NCI-H524 treated with DMSO at 0.1 percent for 48 hours (cell line): ENCODE results near the gene PEMT.
"Not testable (repeated sequence)": the region's sequence is repeated elsewhere in the genome, so short reads cannot be mapped to it uniquely, and the experiment has no call there.

Experiments used
- DNase-seq: peaks from one replicate; lab custom pipeline; 2025; lab: John Stamatoyannopoulos, UW

PEMT gene

GRCh38 chr17:17591355-17592298 lies at the start of gene PEMT:
Gene PEMT (minus strand): TSS chr17:17591708. CDS start chr17:17591626, 82 bp downstream.
- peak; percentile 93 for DNase-seq

DNA sequence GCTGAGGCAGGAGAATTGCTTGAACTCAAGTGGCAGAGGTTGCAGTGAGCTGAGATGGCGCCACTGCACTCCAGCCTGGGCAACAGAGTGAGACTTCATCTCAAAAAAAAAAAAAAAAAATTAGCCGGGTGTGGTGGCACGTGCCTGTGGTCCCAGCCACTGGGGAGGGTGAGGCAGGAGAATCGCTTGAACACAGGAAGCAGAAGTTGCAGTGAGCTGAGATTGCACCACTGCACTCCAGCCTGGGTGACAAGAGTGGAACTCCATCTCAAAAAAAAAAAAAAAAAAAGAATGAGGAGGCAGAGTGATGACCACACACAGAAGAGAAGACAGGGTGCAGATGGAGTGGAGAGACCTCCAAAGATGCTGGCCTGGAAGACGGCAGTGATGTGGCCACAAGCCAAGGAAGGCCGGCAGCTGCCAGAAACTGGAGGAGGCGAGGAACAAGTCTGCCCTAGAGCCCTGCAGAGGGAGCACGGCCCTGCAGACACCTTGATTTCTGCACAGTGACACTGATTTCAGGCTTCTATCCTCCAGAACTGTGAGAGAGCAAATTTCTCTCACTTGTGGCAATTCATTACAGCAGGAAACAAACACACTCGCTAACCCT lies 48.3 kb upstream of the PEMT start:
- not testable (repeated sequence) for DNase-seq

GRCh38 chr17:17638467-17638866 lies 47.0 kb upstream of the PEMT start:
- DNase-seq: no peak

DNA sequence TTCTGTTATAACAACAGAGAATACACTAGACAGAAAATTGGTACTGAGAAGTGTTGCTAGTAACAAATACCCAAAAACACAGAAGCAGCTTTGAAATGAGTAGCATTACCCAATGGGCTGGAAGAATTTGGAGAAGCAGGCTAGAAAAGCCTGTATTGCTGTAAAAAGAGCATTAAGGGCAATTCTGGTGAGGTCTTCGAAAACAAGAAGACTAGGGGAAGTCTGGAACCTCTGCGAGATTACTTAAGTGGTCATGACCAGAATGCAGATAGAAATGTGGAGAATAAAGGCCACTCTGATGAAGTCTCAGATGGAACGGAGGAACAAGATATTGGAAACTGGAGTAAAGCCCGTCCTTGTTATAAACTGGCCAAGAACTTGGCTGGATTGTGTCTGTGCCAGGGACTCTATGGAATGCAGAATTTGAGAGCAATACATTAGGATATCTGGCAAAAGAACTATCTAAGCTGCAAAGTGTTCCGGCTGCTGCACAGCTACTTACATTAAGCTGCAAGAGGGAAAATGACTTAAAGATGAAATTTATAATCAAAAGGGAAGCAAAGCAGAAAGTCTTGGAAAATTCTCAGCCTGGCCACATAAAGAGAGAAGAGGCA lies 44.9 kb upstream of the PEMT start:
- DNase-seq: no peak

GRCh38 chr17:17635537-17636271 lies 44.2 kb upstream of the PEMT start:
- DNase-seq: not testable (repeated sequence)

GRCh38 chr17:17635126-17635525 lies 43.6 kb upstream of the PEMT start:
- DNase-seq: no peak

- DNase-seq: no peak
Observed at GRCh38 chr17:17633310-17633709, 41.8 kb upstream of the PEMT start.

DNA sequence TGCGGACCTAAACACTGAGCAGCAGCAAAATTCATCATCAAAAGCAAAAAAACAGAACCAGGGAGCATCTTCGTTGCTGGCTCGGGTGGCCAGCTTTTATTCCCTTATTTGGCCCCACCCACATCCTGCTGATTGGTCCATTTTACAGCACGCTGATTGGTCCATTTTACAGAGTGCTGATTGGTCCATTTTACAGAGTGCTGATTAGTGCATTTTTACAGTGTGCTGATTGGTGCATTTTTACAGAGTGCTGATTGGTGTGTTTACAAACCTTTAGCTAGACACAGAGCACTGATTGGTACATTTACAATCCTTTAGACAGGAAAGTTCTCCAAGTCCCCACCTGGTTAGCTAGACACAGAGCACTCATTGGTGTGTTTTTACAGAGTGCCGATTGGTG lies 41.2 kb upstream of the PEMT start:
- DNase-seq: not testable (repeated sequence)

DNA sequence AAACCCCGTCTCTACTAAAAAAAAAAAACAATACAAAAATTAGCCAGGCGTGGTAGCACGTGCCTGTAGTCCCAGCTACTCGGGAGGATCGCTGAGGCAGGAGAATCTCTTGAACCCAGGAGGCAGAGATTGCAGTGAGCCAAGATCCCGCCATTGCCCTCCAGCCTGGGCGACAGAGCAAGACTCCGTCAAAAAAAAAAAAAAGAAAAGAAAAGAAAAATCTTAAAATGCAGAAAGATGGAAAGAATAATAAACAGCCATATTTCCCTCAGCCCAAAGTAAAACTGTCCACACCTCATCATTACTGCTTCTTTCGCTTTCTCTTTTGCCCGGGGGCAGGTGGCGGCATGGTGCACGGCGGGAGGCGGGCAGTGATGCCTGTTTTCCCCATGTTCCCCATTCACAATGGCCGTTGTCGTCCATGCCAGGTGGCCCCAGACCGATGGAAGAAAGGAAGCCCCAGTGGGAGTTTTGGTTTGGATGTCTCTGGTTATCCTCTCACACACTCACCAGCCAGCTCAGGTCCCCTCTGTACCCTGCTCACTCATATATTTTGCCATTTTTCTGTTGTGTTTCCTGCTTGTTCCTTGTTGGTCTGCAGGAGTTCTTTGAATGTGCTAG lies 37.0 kb upstream of the PEMT start:
- no peak for DNase-seq

- no peak for DNase-seq
Observed at GRCh38 chr17:17626840-17627239, 35.3 kb upstream of the PEMT start.

DNA sequence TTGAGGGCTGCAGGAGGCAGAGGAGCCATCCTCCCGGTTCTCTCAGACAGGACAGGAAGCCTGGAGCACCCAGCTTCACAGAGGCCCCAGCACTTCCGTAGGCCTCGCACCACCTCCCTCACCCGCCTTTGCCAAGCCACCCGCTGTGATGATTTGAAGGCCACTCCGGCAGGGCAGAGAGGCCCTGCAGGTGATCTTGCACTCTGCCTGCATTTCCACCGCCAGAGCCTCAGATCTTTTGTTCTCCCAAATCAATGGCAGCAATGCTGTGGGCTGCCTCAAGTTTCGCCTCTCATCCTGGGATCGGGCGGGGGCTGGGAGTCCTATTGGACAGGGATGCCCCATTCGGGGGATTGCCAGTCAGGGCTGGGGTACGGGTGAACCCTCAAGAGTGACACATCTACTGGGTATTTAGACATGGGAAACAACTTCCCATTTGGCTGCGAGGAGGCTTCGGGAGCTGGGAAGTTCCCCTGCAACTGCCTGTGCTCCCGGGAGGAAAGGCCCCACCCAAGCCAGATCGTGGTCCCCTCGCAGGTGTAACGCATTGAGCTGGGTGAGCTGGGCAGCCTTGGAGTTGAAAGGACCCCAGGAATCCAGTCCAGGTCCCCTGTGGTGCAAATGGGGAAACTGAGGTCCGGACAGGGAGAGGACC lies 34.8 kb upstream of the PEMT start:
- no peak for DNase-seq

DNA sequence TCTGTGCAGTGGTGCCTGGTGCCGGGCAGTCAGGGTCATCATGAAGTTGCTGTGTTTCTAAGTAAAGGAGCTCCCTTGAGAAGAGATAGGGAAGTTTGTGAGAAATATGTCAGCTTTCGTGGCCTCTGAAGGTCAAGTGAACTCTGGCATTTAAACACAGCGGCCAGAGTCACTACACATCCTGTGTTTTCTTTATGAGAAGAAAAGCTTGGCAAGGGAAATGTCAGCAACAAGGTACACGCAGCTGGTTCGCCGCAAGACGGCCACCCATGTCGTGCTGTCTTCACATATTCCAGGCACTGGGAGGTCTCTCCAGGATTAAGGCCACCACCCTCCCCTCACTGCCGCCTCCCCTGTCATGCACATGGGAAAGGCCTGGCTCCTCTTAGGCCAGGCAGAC lies 33.2 kb upstream of the PEMT start:
- no peak for DNase-seq

- no peak for DNase-seq
Observed at GRCh38 chr17:17623904-17624303, 32.4 kb upstream of the PEMT start.

- DNase-seq: no peak
Observed at GRCh38 chr17:17621254-17621653, 29.7 kb upstream of the PEMT start.

GRCh38 chr17:17613708-17614114 lies 22.2 kb upstream of the PEMT start:
- peak; percentile 44 for DNase-seq

DNA sequence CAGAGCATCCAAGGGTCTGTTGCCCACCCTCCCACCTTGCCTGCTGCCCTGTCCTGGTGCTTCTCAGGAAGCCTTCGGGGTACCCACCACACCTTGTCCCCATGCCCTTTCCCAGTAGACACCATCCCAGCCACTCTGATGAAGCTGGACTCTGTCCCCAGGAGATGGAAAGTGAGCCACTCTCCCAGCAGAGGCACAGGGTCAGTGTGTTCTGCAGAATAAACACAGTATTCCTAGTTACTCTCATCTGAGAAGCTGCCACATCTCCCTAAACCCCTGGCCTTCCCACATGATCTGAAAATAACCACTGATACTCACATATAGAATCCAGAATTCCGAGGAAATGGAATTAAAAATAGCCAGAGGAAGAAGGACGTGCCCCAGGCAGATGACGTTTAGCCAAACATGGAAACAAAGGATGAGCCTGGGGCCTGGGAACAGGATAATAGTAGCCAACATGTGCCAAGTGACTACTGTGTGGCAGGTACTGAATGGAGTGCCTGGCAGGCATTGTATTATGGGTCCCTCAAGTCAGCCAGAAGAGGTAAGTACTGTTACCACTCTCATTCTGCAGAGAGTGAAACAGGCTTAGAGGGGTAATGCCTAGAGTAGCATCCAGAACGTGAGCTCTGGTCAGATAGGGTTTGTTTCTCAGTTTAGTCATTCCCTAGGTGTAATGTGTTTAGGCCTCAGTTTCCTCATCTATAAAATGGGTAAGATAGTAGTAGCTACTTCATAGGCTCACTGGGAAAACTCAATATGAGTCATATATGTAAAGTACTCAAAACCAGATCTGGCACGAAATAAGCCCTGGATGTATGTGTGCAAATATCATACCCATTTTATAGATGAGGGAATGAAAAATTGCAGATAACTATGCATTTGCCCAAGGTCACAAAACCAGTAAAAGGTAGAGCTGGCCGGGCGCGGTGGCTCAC lies 20.8 kb upstream of the PEMT start:
- DNase-seq: no peak

DNA sequence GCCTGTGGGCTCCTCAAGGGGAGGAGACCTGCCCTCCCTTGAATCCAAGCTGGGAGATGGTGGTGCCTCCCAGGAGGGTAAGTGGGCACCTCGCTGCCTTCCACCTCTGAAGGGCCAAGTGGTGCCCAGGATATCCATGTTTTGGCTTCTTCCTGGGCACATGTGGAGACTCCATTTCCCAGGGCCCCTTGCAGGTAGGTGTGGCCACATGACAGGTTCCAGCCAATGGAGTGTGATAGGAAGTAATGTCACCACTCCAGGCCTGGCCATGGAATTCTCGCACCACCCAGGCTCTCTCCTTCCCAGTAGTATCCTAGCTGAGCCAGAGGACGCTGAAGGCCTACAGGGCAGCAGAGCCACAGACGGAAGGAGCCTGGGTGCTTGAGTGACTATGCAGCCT lies 17.6 kb upstream of the PEMT start:
- DNase-seq: no peak

DNA sequence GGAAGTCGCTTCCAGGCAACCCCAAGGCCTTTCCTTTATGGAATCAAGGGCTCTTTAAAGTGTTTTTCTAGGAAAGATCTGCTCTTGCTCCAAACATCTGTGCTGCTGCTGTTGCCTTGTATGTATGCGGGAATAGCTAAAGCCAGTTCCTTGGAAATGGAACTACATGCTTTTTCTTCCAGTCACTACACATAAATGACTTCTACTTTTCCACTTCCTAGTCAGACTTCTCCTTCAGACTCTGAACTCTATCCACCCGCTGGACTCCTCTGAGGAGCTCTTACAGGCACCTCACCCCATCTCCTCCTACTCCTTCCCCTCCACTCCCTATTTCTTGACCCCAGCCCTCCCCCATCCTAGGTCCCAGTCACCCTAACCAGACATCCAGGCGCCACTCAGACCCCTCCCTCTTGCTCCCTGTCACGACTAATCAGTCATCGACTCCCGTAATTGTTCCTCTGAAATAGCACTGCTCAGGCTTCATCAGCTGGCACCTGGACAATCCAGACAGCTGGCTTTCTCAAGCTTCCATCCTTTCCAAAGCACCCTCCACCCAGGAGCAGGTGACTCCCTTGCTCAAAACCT lies 15.0 kb upstream of the PEMT start:
- peak; percentile 36 for DNase-seq

GRCh38 chr17:17605729-17606088 lies 14.2 kb upstream of the PEMT start:
- DNase-seq: no peak
